GM21515 (cell line): ENCODE data around the gene RUVBL1.
"Not testable (repeated sequence)": the region's sequence is repeated elsewhere in the genome, so short reads cannot be mapped to it uniquely, and the experiment has no call there.

Experiments used
- ATAC-seq: cut with Tn5 transposase; IDR thresholded peaks from one replicate; pipeline ENCODE4 v1.9.1; 2021; ENCODE audit not compliant: unreplicated experiment

The RUVBL1 gene

GRCh38 chr3:128123538-128124368, at the start of gene RUVBL1:
Gene RUVBL1 (minus strand): TSS chr3:128123812. CDS start chr3:128123724, 88 bp downstream.
- ATAC-seq: peak; percentile 98

- ATAC-seq: no peak
Measured at GRCh38 chr3:128173200-128173599, 49.6 kb upstream of the RUVBL1 start.

- ATAC-seq: no peak
Measured at GRCh38 chr3:128170866-128171516, 47.4 kb upstream of the RUVBL1 start.

GRCh38 chr3:128168836-128169235, 45.2 kb upstream of the RUVBL1 start:
- ATAC-seq: no peak

GRCh38 chr3:128167973-128168674, 44.5 kb upstream of the RUVBL1 start:
- no peak for ATAC-seq

- no peak for ATAC-seq
Measured at GRCh38 chr3:128167646-128167972, 44.0 kb upstream of the RUVBL1 start.

GRCh38 chr3:128166971-128167453, 43.4 kb upstream of the RUVBL1 start:
- ATAC-seq: no peak

- no peak for ATAC-seq
Measured at GRCh38 chr3:128163432-128163831, 39.8 kb upstream of the RUVBL1 start.

- ATAC-seq: no peak
Measured at GRCh38 chr3:128160661-128161060, 37.0 kb upstream of the RUVBL1 start.

- no peak for ATAC-seq
Measured at GRCh38 chr3:128155616-128156360, 32.2 kb upstream of the RUVBL1 start.

- not testable (repeated sequence) for ATAC-seq
Measured at GRCh38 chr3:128154354-128154753, 30.7 kb upstream of the RUVBL1 start.

GRCh38 chr3:128153156-128154041, 29.8 kb upstream of the RUVBL1 start, which contains the start of gene EEFSEC:
Gene EEFSEC (plus strand): TSS chr3:128153481. CDS start chr3:128153508, 27 bp downstream.
- peak; percentile 89 for ATAC-seq

GRCh38 chr3:128152419-128153155, 29.0 kb upstream of the RUVBL1 start:
- ATAC-seq: no peak

GRCh38 chr3:128151758-128152274, 28.2 kb upstream of the RUVBL1 start:
- ATAC-seq: no peak

- no peak for ATAC-seq
Measured at GRCh38 chr3:128149650-128150049, 26.0 kb upstream of the RUVBL1 start.

- ATAC-seq: no peak
Measured at GRCh38 chr3:128146201-128146600, 22.6 kb upstream of the RUVBL1 start.

GRCh38 chr3:128145279-128145678, 21.7 kb upstream of the RUVBL1 start:
- ATAC-seq: no peak

GRCh38 chr3:128144512-128145187, 21.0 kb upstream of the RUVBL1 start:
- ATAC-seq: no peak
